NCI-H2196 (cell line): ENCODE results near the gene PTGFR.

Experiments
- DNase-seq: peaks from one replicate; lab custom pipeline; 2025; ENCODE audit not compliant: unreplicated experiment; lab: John Stamatoyannopoulos, UW

Gene PTGFR, protein sequence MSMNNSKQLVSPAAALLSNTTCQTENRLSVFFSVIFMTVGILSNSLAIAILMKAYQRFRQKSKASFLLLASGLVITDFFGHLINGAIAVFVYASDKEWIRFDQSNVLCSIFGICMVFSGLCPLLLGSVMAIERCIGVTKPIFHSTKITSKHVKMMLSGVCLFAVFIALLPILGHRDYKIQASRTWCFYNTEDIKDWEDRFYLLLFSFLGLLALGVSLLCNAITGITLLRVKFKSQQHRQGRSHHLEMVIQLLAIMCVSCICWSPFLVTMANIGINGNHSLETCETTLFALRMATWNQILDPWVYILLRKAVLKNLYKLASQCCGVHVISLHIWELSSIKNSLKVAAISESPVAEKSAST

DNA sequence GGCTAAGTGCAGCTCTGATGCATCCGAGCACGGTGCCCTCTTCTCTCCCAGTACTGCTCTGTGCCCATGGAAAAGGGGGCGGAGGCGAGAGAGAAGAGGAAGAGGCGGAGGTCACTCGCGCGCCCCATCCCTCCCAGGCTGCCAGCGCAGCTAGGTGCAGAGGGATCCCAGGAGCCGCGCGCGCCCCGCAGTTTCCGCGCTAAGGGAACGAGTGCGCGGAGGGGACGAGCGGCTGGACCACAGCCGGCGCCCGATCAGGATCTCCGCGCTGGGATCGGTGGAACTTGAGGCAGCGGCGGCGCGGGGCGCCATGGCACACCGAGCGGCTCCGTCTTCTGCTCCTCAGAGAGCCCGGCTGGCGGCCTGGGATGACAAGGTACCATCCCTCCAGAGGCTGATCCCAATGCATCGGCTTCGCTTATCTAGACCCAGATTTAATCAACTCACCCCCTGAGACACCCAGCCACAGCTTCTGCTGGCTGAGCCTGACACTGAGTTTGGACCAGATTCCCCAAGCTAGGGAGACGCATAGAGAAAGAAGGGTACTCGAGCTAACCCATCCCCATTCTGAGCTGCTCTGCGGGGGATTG is at the start of gene PTGFR:
TSS of gene PTGFR (plus strand) at position 114 of the 590 bp plus-strand sequence. CDS start 1,770 bp downstream, outside the sequence.
- DNase-seq = no peak

DNA sequence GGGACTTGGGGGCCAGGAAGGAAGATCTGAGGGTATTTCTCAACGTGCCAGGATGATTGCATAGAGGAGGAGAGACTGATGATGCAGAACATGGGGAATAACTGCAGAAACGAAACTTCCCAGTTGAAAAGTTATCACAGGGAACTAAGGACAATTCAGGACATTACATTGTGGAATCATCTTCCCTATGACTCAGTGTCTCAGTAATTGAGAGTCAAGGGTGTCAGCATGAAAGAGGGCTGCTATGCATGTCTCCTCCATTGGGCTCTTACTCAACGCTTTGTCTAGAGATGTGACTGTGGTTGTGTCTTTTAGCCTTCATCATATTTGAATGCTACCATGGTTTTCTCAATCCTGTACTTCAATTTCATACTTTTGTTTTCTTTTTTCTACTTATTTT is 48.9 kb upstream of the PTGFR start:
- no peak for DNase-seq

- no peak for DNase-seq
Observed at GRCh38 chr1:78447086-78447485, 43.7 kb upstream of the PTGFR start.

- no peak for DNase-seq
Observed at GRCh38 chr1:78464449-78464891, 26.3 kb upstream of the PTGFR start.

- DNase-seq = no peak
Observed at GRCh38 chr1:78465143-78465542, 25.6 kb upstream of the PTGFR start.

- no peak for DNase-seq
Observed at GRCh38 chr1:78468521-78468920, 22.3 kb upstream of the PTGFR start.

DNA sequence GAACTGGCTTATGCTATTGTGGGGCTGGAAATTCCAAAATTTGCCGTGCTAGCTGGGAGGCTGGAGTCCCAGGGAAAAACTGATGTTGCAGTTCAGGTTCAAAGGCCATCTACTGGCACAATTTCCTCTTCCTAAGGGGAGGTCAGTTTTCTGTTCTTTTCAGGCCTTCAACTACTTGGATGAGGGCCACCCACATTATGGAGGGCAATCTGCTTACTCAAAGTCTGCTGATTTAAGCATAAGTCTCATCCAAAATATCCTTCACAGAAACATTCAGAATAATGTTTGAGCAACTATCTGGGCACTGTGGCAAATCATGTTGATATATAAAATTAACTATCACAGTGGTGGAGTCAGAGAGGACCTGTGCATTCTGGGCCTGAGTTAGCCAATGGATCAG is 21.2 kb upstream of the PTGFR start:
- no peak for DNase-seq

GRCh38 chr1:78471890-78472620 is 18.7 kb upstream of the PTGFR start:
- DNase-seq = no peak

- DNase-seq = no peak
Observed at GRCh38 chr1:78472851-78473496, 17.8 kb upstream of the PTGFR start.

DNA sequence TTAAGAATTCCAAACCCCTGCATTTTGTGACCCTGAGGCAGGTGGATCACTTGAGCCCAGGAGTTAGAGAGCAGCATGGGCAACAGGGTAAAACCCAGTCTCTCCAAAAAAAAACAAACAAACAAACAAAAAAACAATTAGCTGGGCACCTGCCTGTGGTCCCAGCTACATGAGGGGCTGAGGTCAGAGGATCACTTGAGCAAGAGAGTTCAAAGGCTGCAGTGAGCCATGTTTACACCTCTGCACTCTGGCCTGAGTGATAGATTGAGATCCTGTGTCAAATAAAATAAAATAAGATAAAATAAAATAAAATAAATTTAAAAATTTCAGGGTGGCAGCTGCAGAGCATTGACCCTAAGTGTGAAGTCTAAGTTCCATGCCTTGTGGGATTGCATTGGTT is 16.7 kb upstream of the PTGFR start:
- DNase-seq = no peak

DNA sequence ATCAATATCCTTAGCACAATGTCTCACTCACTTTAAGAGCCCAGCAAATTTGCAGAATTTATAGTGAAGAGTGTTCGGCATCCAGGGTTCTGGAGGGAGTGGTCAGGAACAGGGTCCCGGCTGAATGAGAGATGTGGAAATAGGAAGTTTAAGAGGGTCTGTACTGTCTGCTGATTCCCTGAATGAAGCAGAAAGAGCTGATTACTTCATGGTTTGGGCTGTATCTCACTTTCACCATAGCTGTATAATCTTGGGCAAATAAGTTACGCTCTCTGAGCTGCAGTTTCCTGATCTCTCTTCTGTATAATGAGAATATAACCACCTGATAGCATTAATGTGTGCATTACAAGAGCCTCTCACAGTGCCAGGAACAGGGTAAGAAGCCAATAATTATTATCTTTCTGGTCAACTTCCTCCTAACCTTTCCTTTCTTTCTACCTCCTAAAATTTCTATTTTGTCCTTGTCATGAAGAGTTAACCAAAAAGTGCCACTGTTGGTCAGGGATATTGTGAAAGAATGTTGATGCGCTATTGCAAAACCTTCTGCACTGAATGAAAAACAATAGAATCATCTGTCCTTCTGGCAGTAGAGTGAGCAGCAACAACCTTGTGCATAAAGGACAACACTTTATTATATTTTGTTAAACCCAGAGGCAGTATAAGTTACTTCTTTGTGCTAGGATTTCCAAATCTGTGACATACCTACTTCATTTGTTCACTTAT is 14.7 kb upstream of the PTGFR start:
- DNase-seq = no peak

DNA sequence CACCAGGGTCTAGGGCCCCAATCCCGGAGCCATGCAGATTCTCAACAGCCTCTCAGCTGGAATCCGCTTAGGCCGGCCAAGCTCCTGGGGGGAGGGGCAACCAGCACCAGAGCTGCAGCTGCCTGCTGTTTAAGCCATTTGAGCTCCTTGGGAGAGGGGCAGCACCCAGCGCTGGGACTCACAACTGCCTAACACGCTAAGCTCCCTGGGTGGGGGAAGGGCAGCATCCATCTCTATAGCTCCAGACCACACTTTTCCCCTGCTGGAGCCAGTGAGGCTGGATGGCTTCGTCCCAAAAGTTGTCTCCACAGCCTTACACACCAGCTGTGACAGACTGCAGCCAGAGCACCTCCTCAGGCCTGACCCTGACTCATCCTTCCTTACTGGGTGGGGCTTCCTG is 6.9 kb upstream of the PTGFR start:
- no peak for DNase-seq

DNA sequence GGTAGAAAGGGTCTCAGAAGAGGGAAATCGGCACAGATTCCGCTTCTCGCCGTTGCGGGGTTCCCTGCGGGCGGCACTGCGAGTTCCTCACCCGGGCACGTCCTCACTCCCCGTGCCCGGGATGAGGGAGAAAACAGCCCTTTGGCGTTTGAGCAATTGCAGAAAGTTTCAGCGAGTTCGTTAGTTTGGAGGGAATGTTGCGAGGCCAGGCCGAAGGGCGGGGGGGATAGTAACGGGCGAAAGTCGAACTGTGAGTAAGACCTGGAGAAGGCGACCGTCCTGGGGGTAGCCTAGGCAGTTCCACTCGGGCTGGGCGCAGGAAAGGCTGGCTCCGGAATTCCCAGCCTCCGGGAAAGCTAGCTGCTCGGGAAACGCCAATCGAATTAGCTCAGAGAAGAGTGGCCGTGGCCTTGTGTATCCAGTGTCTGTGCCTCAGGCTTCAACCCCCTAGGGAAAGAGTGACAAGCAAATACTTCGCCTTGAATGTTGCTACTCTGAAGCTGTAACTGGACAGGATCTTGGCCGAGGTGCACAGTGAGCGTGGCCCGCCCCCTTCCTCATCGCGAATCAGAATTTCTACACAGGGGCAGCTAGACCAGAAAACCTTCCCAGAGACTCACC is 787 bp downstream of the PTGFR start:
- DNase-seq = no peak

GRCh38 chr1:78492386-78492950 is 1.7 kb downstream of the PTGFR start:
- DNase-seq = no peak

DNA sequence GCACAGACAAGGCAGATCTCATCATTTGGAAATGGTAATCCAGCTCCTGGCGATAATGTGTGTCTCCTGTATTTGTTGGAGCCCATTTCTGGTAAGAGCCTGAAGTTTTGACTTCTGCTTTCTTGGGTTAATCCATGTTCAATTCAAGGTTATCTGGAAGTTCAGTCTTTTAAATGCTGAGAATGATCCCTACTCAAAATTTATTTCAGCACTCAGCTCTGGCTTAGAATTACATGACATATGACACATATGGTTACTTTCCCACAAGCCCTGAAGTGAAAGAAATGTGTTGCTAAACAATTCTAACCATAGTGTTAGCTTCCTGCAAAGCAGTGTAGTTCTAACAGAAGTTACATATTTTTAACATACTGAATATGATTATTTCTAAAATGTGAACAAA is 2.7 kb downstream of the PTGFR start:
- no peak for DNase-seq

GRCh38 chr1:78497201-78497600 is 6.4 kb downstream of the PTGFR start:
- DNase-seq = no peak

DNA sequence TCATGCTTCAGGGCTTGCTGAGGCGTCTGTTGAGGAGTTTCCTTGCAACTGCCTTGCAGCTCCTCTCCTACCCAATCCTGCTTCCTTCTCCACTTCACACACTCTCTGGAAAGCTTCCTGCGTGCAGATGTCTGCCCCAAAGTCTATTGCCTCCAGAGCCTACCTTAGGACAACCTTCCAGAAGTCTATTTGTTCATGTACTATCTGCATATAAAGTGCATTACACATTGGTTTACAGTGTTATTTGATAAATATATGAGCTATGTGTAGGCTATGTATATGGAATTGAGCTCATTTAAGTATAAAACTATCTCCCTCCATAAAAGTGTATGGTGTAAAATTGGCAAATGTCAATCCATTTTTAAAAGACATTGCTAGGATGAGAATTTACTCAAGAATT is 9.8 kb downstream of the PTGFR start:
- no peak for DNase-seq

- DNase-seq = no peak
Observed at GRCh38 chr1:78501203-78501602, 10.4 kb downstream of the PTGFR start.

DNA sequence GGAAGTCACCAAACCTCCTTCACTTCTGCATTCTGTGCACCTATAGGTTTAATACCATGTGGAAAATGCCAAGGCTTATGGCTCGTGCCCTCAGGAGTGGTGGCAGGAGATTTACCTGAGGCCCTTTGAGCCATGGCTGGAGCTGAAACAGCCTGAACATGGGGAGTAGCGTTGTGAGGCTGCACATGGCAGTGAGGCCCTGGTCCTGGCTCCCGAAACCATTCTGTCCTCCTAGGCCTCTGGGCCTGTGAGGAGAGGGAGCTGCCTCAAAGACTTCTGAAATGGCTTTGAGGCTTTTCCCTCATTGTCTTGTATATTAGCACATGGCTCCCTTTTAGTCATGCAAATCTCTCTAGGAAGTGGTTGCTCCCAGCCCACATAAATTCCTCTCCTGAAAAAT is 20.6 kb downstream of the PTGFR start:
- DNase-seq = no peak

- no peak for DNase-seq
Observed at GRCh38 chr1:78516716-78517115, 25.9 kb downstream of the PTGFR start.
